GM20431 (cell line): ENCODE data around the gene PIP4K2B.

ENCODE experiments used
- in situ Hi-C: fragments of 300-500 bp; cut with MseI, MboI; formaldehyde crosslinking; loops from one replicate; pipeline ENCODE4 v1.15.0; 2020; ENCODE audit warnings: low sequenced_read_pairs; ENCODE audit not compliant: unreplicated experiment

Gene PIP4K2B

DNA sequence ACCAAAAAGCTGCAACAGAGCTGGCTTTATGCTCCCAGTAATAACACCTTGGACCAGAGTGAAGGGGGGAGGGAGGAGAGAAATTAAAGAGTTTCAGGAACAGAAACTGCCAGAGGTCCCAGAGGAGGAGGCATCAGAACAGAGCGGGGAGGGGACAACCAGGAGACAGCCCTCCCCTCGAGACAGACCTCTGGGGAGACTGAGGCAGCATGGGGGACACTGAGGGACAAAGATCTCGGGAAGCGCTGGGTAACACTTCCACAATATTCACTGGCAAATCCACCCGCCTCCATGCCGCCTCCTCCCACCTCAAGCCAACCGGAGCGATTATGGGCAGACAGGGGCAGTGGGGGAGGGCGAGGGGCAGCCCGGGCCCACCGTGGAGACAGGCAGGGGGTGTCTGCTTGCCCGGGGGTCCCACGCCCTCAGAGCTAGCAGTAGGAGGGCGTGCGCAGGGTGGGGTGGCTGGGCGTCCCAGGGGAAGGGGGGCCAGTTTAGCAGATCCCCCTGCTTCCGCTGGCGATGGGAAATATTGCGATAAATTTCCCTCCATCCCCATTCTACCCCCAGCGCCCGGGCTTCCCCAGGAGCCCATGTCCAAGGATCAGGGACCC, 52.4 kb downstream of the PIP4K2B start:
- in situ Hi-C loops: no loop called here

DNA sequence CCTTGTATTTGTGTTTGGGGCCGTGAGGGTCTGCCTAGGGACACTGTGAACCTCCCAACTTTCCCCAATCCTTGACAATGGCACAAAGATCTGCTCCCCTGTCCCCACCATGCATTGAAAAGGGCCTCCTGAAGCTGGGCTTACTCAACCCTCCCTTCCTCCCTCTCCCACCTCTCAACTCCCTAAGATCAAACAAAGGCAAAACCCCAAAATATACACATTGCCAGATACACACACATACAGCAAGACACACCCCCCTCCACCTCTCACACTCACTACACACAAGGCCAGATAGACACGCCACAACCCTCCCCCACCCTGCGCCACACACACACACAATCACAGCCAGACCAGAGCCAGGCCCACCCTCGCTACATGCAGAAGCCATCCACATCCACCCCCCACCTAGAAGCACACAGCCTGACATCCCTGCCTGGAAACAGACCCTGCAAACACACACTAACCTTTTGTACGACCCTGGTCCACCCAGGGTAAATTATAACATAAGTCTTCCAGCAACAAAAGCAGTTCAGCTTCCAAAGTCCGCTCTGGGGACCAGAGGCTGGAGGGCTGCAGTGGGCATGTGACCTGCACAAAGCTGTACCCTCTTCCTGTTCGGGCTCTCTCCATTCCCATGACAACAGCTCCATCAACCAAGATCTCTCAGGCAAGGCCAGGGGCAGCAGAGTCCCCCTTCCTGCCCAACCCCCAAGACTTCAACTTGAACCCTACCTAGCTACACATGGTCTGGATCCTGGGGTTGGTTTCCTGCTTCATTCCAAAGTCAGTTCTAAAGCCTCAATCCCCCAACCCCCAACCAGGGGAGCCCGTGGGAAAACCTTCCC, 53.1 kb downstream of the PIP4K2B start:
- in situ Hi-C loops: no loop called here

DNA sequence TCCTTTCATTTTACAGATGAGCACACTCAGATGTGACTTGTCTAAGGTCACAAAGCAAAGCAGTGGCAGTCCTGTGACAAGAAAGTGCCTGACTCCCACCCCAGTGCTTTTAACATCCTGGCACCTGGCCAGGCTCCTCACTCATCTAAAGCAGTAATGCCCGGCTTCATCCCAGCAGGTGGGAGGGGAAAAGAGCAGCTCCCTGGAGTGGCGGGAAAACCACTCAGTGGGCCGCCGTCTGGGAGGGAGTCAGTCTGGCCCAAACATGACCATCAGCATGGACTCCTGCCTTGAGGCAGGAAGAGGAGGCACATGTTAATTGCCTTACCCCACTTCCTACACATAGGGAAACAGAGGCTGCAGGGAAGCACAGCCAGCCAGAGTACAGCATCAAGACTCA, 53.8 kb downstream of the PIP4K2B start:
- in situ Hi-C loops: no loop called here

DNA sequence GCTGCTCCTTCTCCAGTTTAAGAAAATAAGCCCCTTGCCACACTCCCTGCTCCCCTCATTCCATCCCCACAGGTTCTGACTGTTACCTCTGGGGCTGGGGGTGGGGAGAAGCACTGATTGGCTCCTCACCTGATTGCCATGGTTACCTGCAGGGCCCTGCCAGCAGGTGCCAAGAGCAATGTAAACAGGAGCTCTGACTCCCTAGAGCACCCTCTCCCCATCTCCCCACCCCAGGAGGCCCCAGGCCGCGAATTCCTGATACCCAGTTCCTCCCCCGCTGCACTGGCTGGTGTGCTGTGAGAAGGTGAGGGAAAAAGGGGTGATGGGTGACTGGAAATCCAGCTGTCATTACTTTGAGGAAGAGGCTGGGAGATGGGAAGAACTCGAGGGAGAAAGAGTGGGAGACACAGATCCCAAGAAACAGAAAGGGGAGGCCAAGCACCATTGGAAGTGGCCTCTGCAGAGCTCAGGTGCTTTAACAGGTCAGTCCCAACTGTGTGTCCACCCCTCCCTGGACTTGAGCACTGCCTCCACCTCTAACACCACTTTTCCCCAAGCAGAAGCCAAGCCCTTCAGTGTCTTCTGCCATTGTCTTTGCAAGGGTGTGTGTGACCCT, 55.7 kb downstream of the PIP4K2B start:
- in situ Hi-C loops: no loop called here

DNA sequence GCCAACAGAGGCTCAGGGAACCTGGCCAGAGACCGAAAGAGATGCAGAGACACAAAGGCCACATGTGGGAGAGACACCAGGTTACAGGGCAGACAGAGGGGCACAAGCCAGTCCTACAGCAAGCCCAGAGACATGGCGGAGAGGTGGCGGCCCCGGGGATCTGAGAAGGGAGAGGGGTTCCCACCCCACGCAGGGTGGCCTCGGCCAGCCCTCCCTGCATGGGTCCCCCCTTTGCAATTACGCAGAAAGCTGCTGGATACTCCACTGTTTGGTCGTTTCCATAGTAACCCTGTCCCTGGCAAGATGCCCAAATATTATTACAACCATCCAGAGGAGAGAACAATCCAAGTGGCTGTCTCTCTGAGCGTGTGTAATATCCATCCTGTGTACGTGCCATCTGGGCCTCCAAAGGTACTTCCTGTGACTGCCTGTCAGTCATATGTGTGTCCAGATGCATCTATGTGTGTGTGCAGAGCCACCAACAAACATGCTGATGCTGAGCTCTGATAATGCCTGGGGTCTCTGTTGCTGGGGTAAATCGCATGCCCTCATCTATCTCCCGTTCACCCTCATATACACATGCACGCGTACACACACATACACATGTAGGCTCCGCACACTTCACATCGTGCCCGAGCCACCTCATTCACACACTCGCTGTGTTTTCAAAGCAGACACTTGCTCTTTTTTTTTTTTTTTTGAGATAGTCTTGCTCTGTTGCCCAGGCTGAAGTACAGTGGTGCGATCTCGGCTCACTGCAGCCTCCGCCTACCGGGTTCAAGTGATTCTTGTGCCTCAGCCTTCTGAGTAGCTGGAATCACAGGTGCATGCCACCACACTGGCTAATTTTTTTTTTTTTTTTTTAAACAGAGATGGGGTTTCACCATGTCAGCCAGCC, 56.7 kb downstream of the PIP4K2B start:
- in situ Hi-C loops: no loop called here

DNA sequence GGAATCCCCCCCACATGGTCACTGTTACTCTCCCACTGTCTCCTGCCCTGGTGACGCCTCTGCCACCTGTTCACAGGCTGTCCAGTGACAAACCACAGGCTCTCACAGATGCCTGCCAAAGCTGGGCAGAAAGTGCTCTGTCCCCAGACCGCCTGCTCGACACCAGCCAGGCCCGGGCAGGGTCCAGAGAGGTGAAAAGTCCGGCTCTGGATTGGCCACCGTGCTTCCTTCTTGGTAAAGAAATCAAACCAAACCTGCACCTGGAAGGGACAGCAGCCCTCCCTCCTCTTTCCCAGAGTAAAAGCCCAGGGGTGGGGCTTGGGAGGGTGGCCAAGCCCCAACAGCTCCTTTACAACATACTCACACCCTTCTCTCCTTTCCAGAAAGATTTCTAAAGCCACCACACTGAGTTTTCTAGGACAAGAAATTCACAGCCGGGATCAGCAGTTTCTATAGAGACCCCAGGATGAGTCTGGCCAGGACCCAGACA, 57.4 kb downstream of the PIP4K2B start:
- in situ Hi-C loops: no loop called here

DNA sequence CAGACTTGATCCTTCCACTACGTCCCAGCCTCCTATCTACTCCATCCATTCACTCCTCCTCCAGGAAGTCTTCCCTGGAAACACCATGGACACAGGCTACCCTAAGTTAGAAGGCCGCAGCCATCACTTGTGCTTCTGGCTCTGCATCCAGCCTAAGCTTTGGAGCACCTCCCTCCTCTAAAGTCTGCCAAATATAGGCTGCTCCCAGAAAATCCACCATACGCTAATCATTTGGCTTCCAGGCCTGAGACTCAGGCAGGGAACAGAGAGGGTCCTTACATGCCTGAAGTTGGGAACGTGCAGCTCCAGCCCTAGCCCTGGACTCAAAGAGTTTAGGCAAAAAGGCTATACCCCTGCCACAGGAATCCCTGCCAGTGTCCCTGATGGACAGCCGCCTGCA, 57.9 kb downstream of the PIP4K2B start:
- in situ Hi-C loops: no loop called here

DNA sequence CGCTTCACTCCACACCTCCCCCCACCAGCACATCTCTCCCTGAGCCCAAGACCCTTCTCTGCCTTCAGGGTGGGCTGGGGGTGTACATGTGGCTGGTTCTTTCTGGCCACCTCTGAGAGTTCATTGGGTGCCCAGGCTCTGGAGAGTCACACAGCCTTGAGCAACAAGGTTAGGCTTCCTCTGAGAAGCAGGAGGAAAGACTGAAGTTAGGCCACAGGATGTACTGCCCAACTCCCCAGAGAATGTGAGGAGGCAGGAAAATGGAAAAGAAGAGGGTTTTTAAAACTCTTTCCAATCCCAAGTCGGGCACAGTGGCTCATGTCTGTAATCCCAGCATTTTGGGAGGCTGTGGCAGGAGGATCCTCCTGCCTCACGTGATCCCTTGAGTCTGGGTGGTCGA, 58.5 kb downstream of the PIP4K2B start:
- in situ Hi-C loops: no loop called here

DNA sequence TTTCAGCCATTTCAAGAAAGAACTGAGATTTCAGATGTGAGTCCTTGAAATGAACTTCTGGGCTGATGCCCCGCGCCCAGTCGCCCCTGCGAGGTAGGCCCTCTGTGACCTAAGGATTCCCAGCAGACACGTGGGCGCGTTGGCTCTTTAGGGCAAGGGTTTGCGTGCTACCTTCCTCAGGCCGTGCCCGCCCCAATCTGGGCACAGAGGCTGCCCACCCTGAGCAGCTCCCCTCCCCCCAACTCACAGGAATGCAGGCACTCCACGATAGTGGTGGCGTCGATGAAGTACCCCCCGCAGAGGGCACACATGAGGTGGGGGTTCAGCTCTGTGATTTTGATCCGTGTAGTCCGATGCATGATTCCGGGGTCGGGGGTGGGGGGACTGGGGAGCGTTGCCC, 59.3 kb downstream of the PIP4K2B start:
- in situ Hi-C loops: no loop called here

DNA sequence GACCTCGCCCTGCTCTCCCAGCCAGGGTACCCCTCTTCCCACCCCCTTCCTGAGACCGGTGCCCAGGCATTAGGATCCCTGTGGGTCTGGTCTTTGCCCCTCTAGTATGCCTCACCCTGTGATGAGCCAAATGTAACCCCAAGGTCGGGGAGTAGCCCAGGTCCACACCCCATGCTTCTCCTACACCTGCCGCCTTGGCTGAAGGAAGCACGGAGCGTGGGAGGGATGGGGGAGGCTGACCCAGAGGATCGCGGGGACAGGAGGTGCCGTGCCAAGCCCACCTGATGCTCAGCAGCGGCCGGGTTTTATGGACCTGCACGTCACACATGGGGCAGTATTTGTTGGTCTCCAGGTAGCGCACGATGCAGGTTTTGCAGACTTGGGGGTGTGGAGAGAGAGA, 60.1 kb downstream of the PIP4K2B start:
- in situ Hi-C loops: loop anchor here (10.0 kb wide), 1 partner anchor 55 kb away; no protein-coding TSS in a partner anchor

DNA sequence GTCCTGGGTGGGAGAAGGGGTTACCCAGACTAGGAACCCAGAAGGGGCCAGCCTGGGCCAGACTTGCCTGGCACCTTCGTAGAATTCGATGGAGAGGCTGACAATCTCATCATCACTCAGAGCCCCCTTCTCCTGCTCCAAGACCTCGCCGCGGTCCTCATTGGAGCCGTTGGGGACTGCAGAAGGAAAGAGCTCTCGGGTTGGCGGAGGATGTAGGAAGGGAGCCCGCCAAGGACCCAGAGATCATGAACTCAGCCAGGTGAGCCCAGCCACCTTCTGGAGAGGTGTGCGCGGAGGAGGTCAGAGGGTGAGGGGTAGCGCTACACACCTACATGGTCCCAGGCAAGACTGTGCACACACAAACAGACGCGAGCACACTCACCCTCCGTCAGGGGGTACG, 60.7 kb downstream of the PIP4K2B start:
- in situ Hi-C loops: loop anchor here (10.0 kb wide), 1 partner anchor 54 kb away; no protein-coding TSS in a partner anchor

DNA sequence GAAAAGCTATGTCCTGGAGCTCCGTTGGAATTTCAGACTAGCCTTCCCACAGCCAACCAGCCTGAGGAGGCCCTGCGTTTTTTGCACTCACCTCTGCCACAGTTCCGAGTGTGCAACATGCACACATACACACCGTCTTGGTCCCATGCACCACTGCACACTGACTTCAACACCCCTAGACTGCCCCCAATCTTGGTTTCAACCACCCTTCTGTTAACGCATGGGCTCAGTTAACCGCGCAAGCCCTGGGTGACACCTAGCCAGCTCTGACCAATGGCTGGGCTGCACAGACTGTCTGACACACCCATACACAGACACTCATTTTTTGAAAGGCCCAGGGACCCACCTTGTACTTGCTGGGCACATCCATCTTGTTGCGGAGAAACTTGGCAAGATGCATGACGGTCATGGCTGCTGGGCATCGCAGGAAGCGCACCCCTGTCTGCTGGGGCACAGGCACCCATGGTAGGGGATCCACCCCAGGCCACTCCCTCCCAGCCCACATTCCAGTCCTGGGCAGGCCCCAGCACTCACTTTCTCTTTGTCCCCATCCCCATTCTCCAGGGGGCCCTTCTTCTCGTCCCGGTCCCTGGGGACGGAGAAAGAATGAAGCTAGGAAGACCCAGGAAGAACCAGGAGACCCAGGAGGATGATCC, 61.2 kb downstream of the PIP4K2B start:
- in situ Hi-C loops: loop anchor here (10.0 kb wide), 1 partner anchor 53 kb away; no protein-coding TSS in a partner anchor

DNA sequence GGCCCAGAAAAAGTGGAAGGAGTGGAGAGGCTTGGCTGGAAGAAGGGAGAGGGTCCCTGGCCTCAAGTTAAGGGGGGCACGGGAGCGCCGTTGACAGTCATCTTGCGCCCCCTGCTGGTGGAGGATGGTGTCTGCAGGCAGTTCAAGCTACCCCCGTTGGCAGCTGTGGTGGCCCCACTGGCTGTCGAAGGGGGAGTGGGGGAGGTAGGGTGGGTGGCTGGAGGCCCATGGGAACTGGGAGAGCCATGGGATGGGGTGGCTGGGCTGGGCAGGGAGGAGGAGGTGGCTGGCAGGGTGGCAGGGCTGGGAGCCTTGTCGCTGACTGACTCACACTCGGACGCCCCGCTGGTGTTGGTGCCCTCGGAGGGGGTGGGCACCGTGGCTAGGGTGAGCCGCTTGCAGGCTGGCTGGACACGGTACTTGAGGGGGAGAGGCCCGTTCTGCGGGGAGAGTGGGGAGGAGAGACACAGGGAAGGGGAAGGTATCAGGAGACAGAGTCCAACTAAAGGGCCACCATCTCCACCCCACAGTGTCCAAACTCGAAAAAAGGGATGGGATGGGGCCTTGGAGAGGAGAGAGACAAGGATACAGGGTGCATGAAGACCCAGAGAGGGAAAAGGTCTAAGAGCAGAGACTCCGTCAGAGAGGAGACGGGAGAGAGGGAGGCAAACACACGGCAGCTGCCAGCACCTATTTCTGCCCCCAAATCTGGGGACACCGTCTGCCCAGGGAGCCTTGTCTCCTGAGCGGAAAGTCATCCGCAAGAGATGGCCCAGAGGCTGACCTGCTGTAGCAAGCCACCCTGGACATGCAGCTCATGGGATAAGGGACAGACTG, 64.0 kb downstream of the PIP4K2B start:
- in situ Hi-C loops: loop anchor here (10.0 kb wide), 1 partner anchor 51 kb away; no protein-coding TSS in a partner anchor

DNA sequence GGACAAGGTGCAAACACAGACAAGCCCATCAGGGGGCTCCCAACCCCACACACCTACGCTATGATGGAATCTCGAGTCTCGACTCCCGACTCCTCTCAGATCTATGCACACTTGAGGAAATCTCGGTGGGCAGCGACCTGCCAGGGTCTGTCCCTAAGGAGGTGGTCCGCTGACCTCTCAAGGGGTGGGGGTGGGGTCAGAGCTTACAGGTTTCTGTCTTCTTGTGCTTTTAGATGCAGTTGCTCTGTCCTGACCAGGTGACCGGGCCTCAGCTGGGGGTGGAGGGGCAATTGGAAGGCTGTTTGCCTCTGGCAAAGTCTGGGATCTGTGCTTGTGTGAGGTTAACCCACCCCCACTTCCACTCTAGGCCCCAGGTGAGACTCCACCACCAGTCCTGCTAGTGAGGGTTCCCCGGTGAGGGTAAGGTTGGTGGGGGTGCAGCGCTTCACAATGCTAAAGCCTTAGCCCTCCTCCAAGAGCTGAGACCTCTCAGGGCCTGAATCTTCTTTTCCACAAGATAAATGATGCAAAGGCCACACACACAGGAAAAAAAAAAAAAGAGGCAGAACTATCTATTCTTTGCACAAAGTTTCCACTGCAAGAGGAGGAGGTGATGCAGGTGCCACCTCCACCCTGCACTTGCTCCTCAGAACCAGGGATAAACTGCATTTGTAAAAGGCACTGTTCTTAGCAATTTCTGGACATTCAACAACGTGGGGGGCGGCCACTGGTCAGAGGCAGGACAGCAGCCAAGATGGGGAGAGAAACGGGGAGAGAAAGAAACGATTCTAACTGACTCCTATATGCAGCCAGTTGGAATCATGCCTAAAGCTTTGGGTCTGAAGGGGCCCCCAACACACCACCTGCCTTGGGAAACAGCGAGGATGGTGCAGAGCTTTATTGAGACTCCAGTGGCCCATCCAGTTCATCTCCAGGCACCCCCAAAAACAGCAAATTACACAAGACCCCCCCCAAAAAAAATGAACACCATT, 65.1 kb downstream of the PIP4K2B start:
- in situ Hi-C loops: loop anchor here (10.0 kb wide), 1 partner anchor 49 kb away; no protein-coding TSS in a partner anchor

DNA sequence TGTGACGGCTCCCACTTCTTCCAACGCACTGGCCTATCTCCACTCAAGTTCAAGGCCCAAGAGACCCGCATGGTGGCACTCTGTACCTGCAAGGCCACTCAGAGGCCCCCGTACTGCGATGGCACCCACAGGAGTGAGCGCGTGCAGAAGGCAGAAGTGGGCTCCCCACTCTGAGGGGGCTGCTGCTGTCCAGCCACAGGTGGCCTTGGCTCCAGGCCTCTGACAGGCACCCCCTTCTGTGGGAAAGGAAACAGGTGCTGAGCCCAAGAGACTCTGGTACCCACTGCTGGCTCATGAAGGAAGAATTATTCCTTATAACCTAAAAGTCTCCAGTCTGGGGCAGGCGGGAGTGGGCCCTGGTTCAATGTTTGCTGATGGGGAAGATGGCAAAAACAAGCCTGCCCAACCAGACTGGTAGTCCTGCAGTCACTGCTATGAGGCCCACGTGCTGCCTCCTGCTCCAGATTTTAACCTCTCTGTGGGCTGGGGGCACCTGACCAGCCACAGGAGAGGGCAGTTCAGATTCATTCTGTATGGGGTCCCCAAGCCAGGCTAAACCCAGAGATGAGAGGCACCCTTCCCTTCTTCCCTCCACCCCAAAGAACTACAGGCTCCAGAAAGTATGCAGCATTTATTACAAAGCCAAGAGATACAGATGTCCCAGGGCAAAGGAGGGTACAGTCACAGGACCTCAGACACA, 65.9 kb downstream of the PIP4K2B start:
- in situ Hi-C loops: loop anchor here (10.0 kb wide), 1 partner anchor 49 kb away; no protein-coding TSS in a partner anchor
